Measurements from ENCODE around the gene TTYH3. TPM values are rescaled to one million over a fixed set of nuclear protein-coding genes. Genes with fewer than 3 reads are reported as not detected.

TTYH3 gene
- total RNA-seq, 1 donor from 2014 or later, result 250 TPM

- H3K27me3 Mint-ChIP-seq (ENCODE audit: unreplicated experiment), result peaks cover 8% of the 10 kb centered on the region
- no peaks in the 10 kb centered on the region for H3K9me3 Mint-ChIP-seq (ENCODE audit: unreplicated experiment)
- TF ChIP-seq CTCF (IDR thresholded peaks at IDR 0.05; ENCODE audit: unreplicated experiment), result no peak
- peak; percentile 73 for DNase-seq (ENCODE audit: low spot score)
- peak overlapping the region; percentile 52 for H3K27ac Mint-ChIP-seq (ENCODE audit: unreplicated experiment)
- H3K4me1 Mint-ChIP-seq (ENCODE audit: unreplicated experiment), result peaks cover 9% of the 10 kb centered on the region
- H3K4me3 Mint-ChIP-seq (ENCODE audit: unreplicated experiment), result no peak overlapping the region
- no peaks in the 10 kb centered on the region for H3K36me3 Mint-ChIP-seq (ENCODE audit: low read depth, unreplicated experiment)
Observed at GRCh38 chr7:2641406-2642393, 9.9 kb downstream of the TTYH3 start.

GRCh38 chr7:2643386-2644219 is 11.8 kb downstream of the TTYH3 start:
- TF ChIP-seq CTCF (IDR thresholded peaks at IDR 0.05; ENCODE audit: unreplicated experiment), result no peak
- H3K36me3 Mint-ChIP-seq (ENCODE audit: low read depth, unreplicated experiment), result no peaks in the 10 kb centered on the region
- H3K27me3 Mint-ChIP-seq (ENCODE audit: unreplicated experiment), result peaks cover 8% of the 10 kb centered on the region
- H3K9me3 Mint-ChIP-seq (ENCODE audit: unreplicated experiment), result no peaks in the 10 kb centered on the region
- no peak overlapping the region for H3K27ac Mint-ChIP-seq (ENCODE audit: unreplicated experiment)
- no peak for DNase-seq (ENCODE audit: low spot score)
- H3K4me3 Mint-ChIP-seq (ENCODE audit: unreplicated experiment), result no peak overlapping the region
- peaks cover 9% of the 10 kb centered on the region for H3K4me1 Mint-ChIP-seq (ENCODE audit: unreplicated experiment)

- H3K27me3 Mint-ChIP-seq (ENCODE audit: unreplicated experiment), result peaks cover 10% of the 10 kb centered on the region
- no peaks in the 10 kb centered on the region for H3K9me3 Mint-ChIP-seq (ENCODE audit: unreplicated experiment)
- H3K4me1 Mint-ChIP-seq (ENCODE audit: unreplicated experiment), result peaks cover 9% of the 10 kb centered on the region
- peak overlapping the region; percentile 75 for H3K27ac Mint-ChIP-seq (ENCODE audit: unreplicated experiment)
- no peak for DNase-seq (ENCODE audit: low spot score)
- TF ChIP-seq CTCF (IDR thresholded peaks at IDR 0.05; ENCODE audit: unreplicated experiment), result no peak
- H3K36me3 Mint-ChIP-seq (ENCODE audit: low read depth, unreplicated experiment), result no peaks in the 10 kb centered on the region
- no peak overlapping the region for H3K4me3 Mint-ChIP-seq (ENCODE audit: unreplicated experiment)
Observed at GRCh38 chr7:2644220-2644561, 12.4 kb downstream of the TTYH3 start.

- Mint-ChIP-seq H3K27ac (ENCODE audit: unreplicated experiment) (peak overlapping the region; percentile 87), H3K9me3 (ENCODE audit: unreplicated experiment) (no peaks in the 10 kb centered on the region), H3K4me3 (ENCODE audit: unreplicated experiment) (peak overlapping the region; percentile 59)
Observed at GRCh38 chr7:2644562-2645273, 12.9 kb downstream of the TTYH3 start.

More at GRCh38 chr7:2644562-2645273, 12.9 kb downstream of the TTYH3 start:
- H3K36me3 Mint-ChIP-seq (ENCODE audit: low read depth, unreplicated experiment), result no peaks in the 10 kb centered on the region
- TF ChIP-seq CTCF (IDR thresholded peaks at IDR 0.05; ENCODE audit: unreplicated experiment), result no peak
- peaks cover 9% of the 10 kb centered on the region for H3K27me3 Mint-ChIP-seq (ENCODE audit: unreplicated experiment)
- peaks cover 9% of the 10 kb centered on the region for H3K4me1 Mint-ChIP-seq (ENCODE audit: unreplicated experiment)
- DNase-seq (ENCODE audit: low spot score), result no peak

All from endothelial cell (in vitro differentiated cells).